Suprapubic skin (tissue), 3 donors: ENCODE measurements around the gene EMC7.

Experiments
- CTCF ChIP-seq, 2 donors: fragments of 200-600 bp in 1 of 2; fragments of 450-650 bp in 1 of 2; sonication (generic) in 1 of 2; IDR thresholded peaks; one replicate each; pipeline ENCODE4 v1.5.1; 2016 to 2019; ENCODE audit warnings: antibody characterized with exemption in 2 of 2, mild to moderate bottlenecking in 1 of 2, moderate library complexity in 1 of 2
- EP300 ChIP-seq: sonication (generic); formaldehyde crosslinking; IDR thresholded peaks from one replicate; pipeline ENCODE4 v1.6.1; 2017; ENCODE audit warnings: antibody characterized with exemption
- POLR2A ChIP-seq, 2 donors: fragments of 450-650 bp; IDR thresholded peaks; one replicate each; pipeline ENCODE4 v1.6.1; 2017; ENCODE audit warnings: antibody characterized with exemption in 2 of 2, mild to moderate bottlenecking in 2 of 2, moderate library complexity in 2 of 2

GRCh38 chr15:34055868-34056595 is 45.6 kb downstream of the EMC7 start:
- TF ChIP-seq POLR2A (IDR thresholded peaks at IDR 0.05): no peak
- no peak for TF ChIP-seq CTCF (IDR thresholded peaks at IDR 0.05)
- TF ChIP-seq EP300: no peak
